Heart right ventricle (tissue), 16 donors: ENCODE measurements around the gene SEC61B. TPM values are rescaled to one million over a fixed set of nuclear protein-coding genes. Genes with fewer than 3 reads are reported as not detected.

Experiments used
- ATAC-seq, 8 donors: fragments of 200-7000 bp; cut with Tn5 transposase; one replicate each; pipeline ENCODE4 v1.9.1; 2020; ENCODE audit warnings: mild to moderate bottlenecking in 8 of 8, moderate library complexity in 8 of 8, moderate number of reproducible peaks in 1 of 8
- DNase-seq, 2 donors: peaks; one replicate each; pipeline ENCODE4 v3.0.0-alpha.2; 2020
- H3K27ac ChIP-seq, 10 donors: fragments of 200-600 bp; sonication (generic) in 2 of 10; one replicate each; pipeline versions ENCODE4 v1.5.0 to v1.8.0; 2020 to 2022; ENCODE audit warnings: mild to moderate bottlenecking in 3 of 10
- H3K27me3 ChIP-seq, 7 donors: fragments of 200-600 bp; one replicate each; pipeline ENCODE4 v1.8.0; 2021 to 2022; ENCODE audit warnings: mild to moderate bottlenecking in 2 of 7
- H3K36me3 ChIP-seq, 9 donors: fragments of 200-600 bp; sonication (generic) in 1 of 9; one replicate each; pipeline versions ENCODE4 v1.5.0 to v1.8.0; 2020 to 2022; ENCODE audit warnings: mild to moderate bottlenecking in 2 of 9
- H3K4me1 ChIP-seq, 9 donors: fragments of 200-600 bp; sonication (generic) in 1 of 9; one replicate each; pipeline versions ENCODE4 v1.5.0 to v1.8.0; 2020 to 2022; ENCODE audit warnings: mild to moderate bottlenecking in 4 of 9
- H3K4me3 ChIP-seq, 10 donors: fragments of 200-600 bp; sonication (generic) in 2 of 10; one replicate each; pipeline versions ENCODE4 v1.5.0 to v1.8.0; 2020 to 2022; ENCODE audit warnings: mild to moderate bottlenecking in 7 of 10, moderate library complexity in 2 of 10
- H3K9me3 ChIP-seq, 11 donors: fragments of 200-600 bp in 10 of 11; sonication (generic) in 2 of 11; one replicate each; pipeline versions ENCODE4 v1.5.0 to v1.8.0; 2013 to 2022; ENCODE audit warnings: mild to moderate bottlenecking in 2 of 11, control low read depth in 1 of 11, moderate library complexity in 1 of 11
- CTCF ChIP-seq, 9 donors: fragments of 200-600 bp; sonication (generic) in 2 of 9; IDR thresholded peaks; one replicate each; pipeline versions ENCODE4 v1.5.0 to v1.8.0; 2021 to 2022; ENCODE audit warnings: antibody characterized with exemption in 9 of 9, mild to moderate bottlenecking in 5 of 9, moderate library complexity in 1 of 9
- WGBS, 2 donors: extraction: QIAGEN DNeasy Blood & Tissue Kit; methylation state at CpG; one replicate each; pipeline ENCODE4 v1.1.7; 2013; ENCODE audit warnings: inconsistent platforms in 1 of 2; 5-methylcytosine and 5-hydroxymethylcytosine counted together
- intact Hi-C, 10 donors: fragments of 100-400 bp; cut with DNase I; formaldehyde crosslinking; loops; one replicate each; pipeline versions ENCODE4 v1.11.1 to v1.14.2; 2022
- polyA plus RNA-seq, 2 donors: library from polyadenylated mRNA; stranded (reverse); fragments of 200-250 nt; gene quantifications; one replicate each; pipeline ENCODE4 v1.2.3, GENCODE V29; 2013
- total RNA-seq, 10 donors: library from RNA; stranded (reverse); fragmentation: NEBNext Ultra II Directional in 3 of 10; extraction: Animal tissue kit (Norgen Biotek cat#: 25700) in 3 of 10; gene quantifications; one replicate each; pipeline versions ENCODE4 v1.2.1 to v1.2.4, GENCODE V29; 2021 to 2023
- donor health status: Arrhythmogenic right ventricular cardiomyopathy.
- donor health status: ischemic (EF 13 %, LVEDD 7.1; RV severe dilation, severe dysfunction).
- donor health status: healthy with polysubstance abuse.
- donor health status: DM: no; HTN: yes; CAD: no.
- donor health status: DM: no; HTN: no; CAD: no.
- donor health status: ischemic (EF 25% LVEDD 6.9; RV normal size, moderate dysfunction).
- donor health status: ischemic (EF 25% LVEDD 5.7; RV mildly dilated, moderate dysfunction).
- donor health status: healthy.
- donor health status: DM: yes; HTN: yes; CAD: no.
- donor health status: Ischemic cardiomyopathy.
- donor health status: ischemic (EF 35%, LVEDD 5.7; RV mildly dilated, moderate dysfunction).
- donor health status: nonischemic (EF 11% LVEDD 7.7; RV severe dilation, severe dysfunction).
- donor health status: DM: yes; HTN: yes; CAD: no.
- donor health status: PGD.
- donor health status: ischemic (EF 29% LVEDD 5.4; RV normal size, mild dysfunction).
- donor health status: nonischemic (EF 23%, LVEDD 6.1; RV moderate dilation, normal function).

SEC61B gene
- total and polyA plus RNA-seq, 12 donors: 24.1 to 177 (median 37.4) TPM

GRCh38 chr9:99181206-99181605 is 40.9 kb upstream of the SEC61B start:
- H3K27ac ChIP-seq: no peak overlapping the region
- no peak overlapping the region for H3K4me3 ChIP-seq
- intact Hi-C loops: loop anchor here in 9 of 10 donors (5.0 to 10.0 kb wide), 9 partner anchors 41 to 1414 kb away; partner anchors contain the start of genes ALG2 (in 1 of the 9) and SEC61B (in 1 of the 9)
- TF ChIP-seq CTCF (IDR thresholded peaks at IDR 0.05): no peak
- peaks cover 0 to 22% (median 9%) of the 10 kb centered on the region in 9 donors for H3K4me1 ChIP-seq
- ATAC-seq: no peak
- H3K36me3 ChIP-seq: no peaks in the 10 kb centered on the region
- H3K9me3 ChIP-seq: no peaks in the 10 kb centered on the region
- H3K27me3 ChIP-seq: no peaks in the 10 kb centered on the region
- WGBS, 2 donors: 60 to 61% methylated on average over 2 of the region's 2 CpGs
- DNase-seq: no peak

- DNase-seq: no peak
- no peak for ATAC-seq
- H3K9me3 ChIP-seq: no peaks in the 10 kb centered on the region
- H3K27ac ChIP-seq: no peak overlapping the region
- no peak for TF ChIP-seq CTCF (IDR thresholded peaks at IDR 0.05)
- 73 to 81% methylated on average over 4 of the region's 4 CpGs for WGBS, 2 donors
- H3K4me3 ChIP-seq: no peak overlapping the region
- no peaks in the 10 kb centered on the region for H3K27me3 ChIP-seq
- intact Hi-C loops: loop anchor here in 9 of 10 donors (5.0 to 10.0 kb wide), 9 partner anchors 41 to 1413 kb away; partner anchors contain the start of genes ALG2 (in 1 of the 9) and SEC61B (in 1 of the 9)
- H3K4me1 ChIP-seq: peaks cover 0 to 22% (median 9%) of the 10 kb centered on the region in 9 donors
- H3K36me3 ChIP-seq: no peaks in the 10 kb centered on the region
These were observed 40.5 kb upstream of the SEC61B start for GRCh38 chr9:99181621-99182020.

- no peak overlapping the region for H3K4me3 ChIP-seq
- no peak for DNase-seq
- peaks cover 0 to 22% (median 9%) of the 10 kb centered on the region in 9 donors for H3K4me1 ChIP-seq
- intact Hi-C loops: loop anchor here in 9 of 10 donors (5.0 to 10.0 kb wide), 9 partner anchors 40 to 1412 kb away; partner anchors contain the start of genes ALG2 (in 1 of the 9) and SEC61B (in 1 of the 9)
- no peak for TF ChIP-seq CTCF (IDR thresholded peaks at IDR 0.05)
- no peaks in the 10 kb centered on the region for H3K27me3 ChIP-seq
- no peak for ATAC-seq
- no peaks in the 10 kb centered on the region for H3K9me3 ChIP-seq
- 84 to 92% methylated on average over 3 of the region's 3 CpGs for WGBS, 2 donors
- no peak overlapping the region for H3K27ac ChIP-seq
- H3K36me3 ChIP-seq: no peaks in the 10 kb centered on the region
These were observed 39.7 kb upstream of the SEC61B start for GRCh38 chr9:99182356-99182755.

- H3K27ac ChIP-seq: no peak overlapping the region
- no peak for ATAC-seq
- intact Hi-C loops: loop anchor here in 9 of 10 donors (5.0 to 10.0 kb wide), 9 partner anchors 39 to 1411 kb away; partner anchors contain the start of genes ALG2 (in 1 of the 9) and SEC61B (in 1 of the 9)
These were observed 38.5 kb upstream of the SEC61B start for GRCh38 chr9:99183616-99184015.

More at GRCh38 chr9:99183616-99184015, 38.5 kb upstream of the SEC61B start:
- H3K36me3 ChIP-seq: no peaks in the 10 kb centered on the region
- no peak for DNase-seq
- H3K9me3 ChIP-seq: no peaks in the 10 kb centered on the region
- no peak for TF ChIP-seq CTCF (IDR thresholded peaks at IDR 0.05)
- WGBS, 2 donors: 87 to 90% methylated on average over 3 of the region's 3 CpGs
- no peak overlapping the region for H3K4me3 ChIP-seq
- H3K4me1 ChIP-seq: peaks cover 0 to 22% (median 9%) of the 10 kb centered on the region in 9 donors
- H3K27me3 ChIP-seq: no peaks in the 10 kb centered on the region
